Thyroid gland (tissue), 4 donors: ENCODE results near the gene ASAP2. TPM values are rescaled to one million over a fixed set of nuclear protein-coding genes. Genes with fewer than 3 reads are reported as not detected.

Experiments
- DNase-seq, 2 donors: peaks; one replicate each; pipeline ENCODE4 v3.0.0-alpha.2; 2019
- H3K27ac ChIP-seq, 3 donors: fragments of 200-600 bp; sonication (generic); 1 replicate in 2 of 3; 2 replicates in 1 of 3; pipeline ENCODE4 v1.5.1; 2016 to 2019; ENCODE audit warnings: mild to moderate bottlenecking in 1 of 3, moderate library complexity in 1 of 3
- H3K27me3 ChIP-seq: fragments of 200-600 bp; sonication (generic); one replicate; pipeline ENCODE4 v1.5.1; 2019
- H3K36me3 ChIP-seq, 2 donors: fragments of 200-600 bp; sonication (generic); one replicate each; pipeline ENCODE4 v1.5.1; 2016 to 2019
- H3K4me1 ChIP-seq, 2 donors: fragments of 200-600 bp; sonication (generic); one replicate each; pipeline ENCODE4 v1.5.1; 2017 to 2019
- H3K4me3 ChIP-seq, 3 donors: fragments of 200-600 bp; sonication (generic); replicated peaks in 1 of 3; 1 replicate in 2 of 3; 2 replicates in 1 of 3; pipeline ENCODE4 v1.5.1; 2016; ENCODE audit warnings: mild to moderate bottlenecking in 1 of 3
- H3K9me3 ChIP-seq: fragments of 200-600 bp; sonication (generic); one replicate; pipeline ENCODE4 v1.5.1; 2017
- CTCF ChIP-seq, 6 experiments: fragments of 200-600 bp in 3 of 6; fragments of 450-650 bp in 3 of 6; sonication (generic) in 3 of 6; IDR thresholded peaks; one replicate each; pipeline ENCODE4 v1.5.1; 2016 to 2019; ENCODE audit warnings: antibody characterized with exemption in 6 of 6, mild to moderate bottlenecking in 2 of 6, inconsistent platforms in 1 of 6, moderate library complexity in 1 of 6
- POLR2A ChIP-seq, 2 donors: fragments of 450-650 bp; IDR thresholded peaks; one replicate each; pipeline ENCODE4 v1.6.1; 2017; ENCODE audit warnings: antibody characterized with exemption in 2 of 2, mild to moderate bottlenecking in 2 of 2, moderate library complexity in 1 of 2
- WGBS, 2 donors: methylation state at CpG; one replicate each; pipeline ENCODE4 v1.1.5; 2017; 5-methylcytosine and 5-hydroxymethylcytosine counted together
- intact Hi-C: fragments of 100-400 bp; cut with DNase I; formaldehyde crosslinking; loops from one replicate; pipeline ENCODE4 v1.15.1; 2023
- total RNA-seq, 4 donors: library from RNA; depleted of rRNA; stranded (reverse); fragments of >200 nt; gene quantifications; one replicate each; pipeline ENCODE4 v1.2.3, GENCODE V29; 2016

The ASAP2 gene
- total RNA-seq, 4 donors from 2014 or later: 40.3 to 55.3 (median 47.3) TPM

GRCh38 chr2:9422321-9423099, 215.9 kb downstream of the ASAP2 start:
- H3K4me3 ChIP-seq: peak overlapping the region; percentile 34 to 96 (median 75)
- H3K36me3 ChIP-seq: no peaks in the 10 kb centered on the region
- WGBS, 2 donors: 3 to 16% methylated on average over 9 to 28 of the region's 42 CpGs
- no peaks in the 10 kb centered on the region for H3K27me3 ChIP-seq
- no peaks in the 10 kb centered on the region for H3K9me3 ChIP-seq
- H3K4me1 ChIP-seq: peaks cover 22 to 25% of the 10 kb centered on the region in 2 donors
- peak; percentile 34 to 40 for DNase-seq
- intact Hi-C loops: loop anchor here (10.0 kb wide), 1 partner anchor 52 kb away; the partner anchor contains the start of gene IAH1
- H3K27ac ChIP-seq: peak overlapping the region; percentile 89 to 96 (median 91)
- TF ChIP-seq POLR2A (IDR thresholded peaks at IDR 0.05): no peak
- TF ChIP-seq CTCF (IDR thresholded peaks at IDR 0.05): no peak

- peak within 1 kb of the TSS; percentile 34 to 96 (median 75) for H3K4me3 ChIP-seq
- no peaks in the 10 kb centered on the region for H3K9me3 ChIP-seq
- peaks cover 18 to 22% of the 10 kb centered on the region in 2 donors for H3K4me1 ChIP-seq
- H3K27ac ChIP-seq: peak within 1 kb of the TSS; percentile 89 to 96 (median 91)
- no peaks in the 10 kb centered on the region for H3K36me3 ChIP-seq
- no peaks in the 10 kb centered on the region for H3K27me3 ChIP-seq
- WGBS, 2 donors: 0% methylated on average over 16 to 33 of the region's 91 CpGs
- peak in 3 of 6 experiments; percentile 21 to 33 (median 23) for TF ChIP-seq CTCF (IDR thresholded peaks at IDR 0.05)
- TF ChIP-seq POLR2A (IDR thresholded peaks at IDR 0.05): peak in 1 of 2 donors; percentile 62
- DNase-seq: peak; percentile 97
- intact Hi-C loops: loop anchor here (10.0 kb wide), 1 partner anchor 51 kb away; the partner anchor contains the start of gene IAH1
These were observed 216.7 kb downstream of the ASAP2 start, which contains the start of the genes CPSF3 and ITGB1BP1 for GRCh38 chr2:9423100-9423921. CPSF3 (plus strand) TSS chr2:9423654; CDS start chr2:9423774, 120 bp downstream. ITGB1BP1 (minus strand) TSS chr2:9423528; CDS start chr2:9418697, 4,831 bp downstream.

GRCh38 chr2:9423922-9424272, 217.3 kb downstream of the ASAP2 start:
- 0 to 1% methylated on average over 15 to 21 of the region's 21 CpGs for WGBS, 2 donors
- intact Hi-C loops: loop anchor here (10.0 kb wide), 1 partner anchor 51 kb away; the partner anchor contains the start of gene IAH1
- H3K9me3 ChIP-seq: no peaks in the 10 kb centered on the region
- peak overlapping the region in 2 of 3 donors; percentile 91 to 96 for H3K27ac ChIP-seq
- no peaks in the 10 kb centered on the region for H3K36me3 ChIP-seq
- DNase-seq: peak in 1 of 2 donors; percentile 13
- H3K4me1 ChIP-seq: peaks cover 18 to 22% of the 10 kb centered on the region in 2 donors
- H3K4me3 ChIP-seq: peak overlapping the region; percentile 34 to 96 (median 75)
- no peak for TF ChIP-seq POLR2A (IDR thresholded peaks at IDR 0.05)
- TF ChIP-seq CTCF (IDR thresholded peaks at IDR 0.05): no peak
- H3K27me3 ChIP-seq: no peaks in the 10 kb centered on the region

GRCh38 chr2:9424447-9425164, 218.0 kb downstream of the ASAP2 start:
- no peaks in the 10 kb centered on the region for H3K9me3 ChIP-seq
- H3K27me3 ChIP-seq: no peaks in the 10 kb centered on the region
- DNase-seq: no peak
- H3K4me1 ChIP-seq: peaks cover 18 to 22% of the 10 kb centered on the region in 2 donors
- WGBS, 2 donors: 69 to 72% methylated on average over 11 of the region's 11 CpGs
- no peak overlapping the region for H3K27ac ChIP-seq
- peak overlapping the region in 1 of 3 donors; percentile 75 for H3K4me3 ChIP-seq
- H3K36me3 ChIP-seq: peaks cover 0 to 2% of the 10 kb centered on the region in 2 donors
- no peak for TF ChIP-seq POLR2A (IDR thresholded peaks at IDR 0.05)
- intact Hi-C loops: loop anchor here (10.0 kb wide), 1 partner anchor 50 kb away; the partner anchor contains the start of gene IAH1
